ENCODE data around the gene NBEAL1. TPM values are rescaled to one million over a fixed set of nuclear protein-coding genes. Genes with fewer than 3 reads are reported as not detected.

NBEAL1 gene
- polyA plus RNA-seq, 1 donor (not counting 4 experiments of a cell fraction or from before 2014, with no cell fraction given), result 14.7 TPM

GRCh38 chr2:203022751-203023150 lies 8.1 kb downstream of the NBEAL1 start:
- H3K4me1 ChIP-seq (ENCODE audit: control insufficient read depth, extremely low read depth, insufficient read depth, low read length), result peaks cover 21% of the 10 kb centered on the region
- no peak overlapping the region for H2AFZ ChIP-seq (ENCODE audit: control insufficient read depth, low read length)
- no peak for FAIRE-seq
- peaks cover 0 to 5% of the 10 kb centered on the region in 2 experiments for H3K36me3 ChIP-seq (ENCODE audit: control insufficient read depth in 2 of 2, extremely low read depth in 1 of 2, insufficient read depth in 2 of 2, low read length in 2 of 2)
- no peak overlapping the region for H3K27ac ChIP-seq (ENCODE audit: control insufficient read depth, insufficient read depth, low read length)
- no peaks in the 10 kb centered on the region for H3K9me3 ChIP-seq (ENCODE audit: control insufficient read depth, low read depth, low read length)
- H3K9me1 ChIP-seq (ENCODE audit: control insufficient read depth, extremely low read depth, insufficient read depth, low read length), result no peaks in the 10 kb centered on the region
- dilution Hi-C loops (cut with MboI; ENCODE audit: extremely low pct_ligation_motif_present, low sequenced_read_pairs), result no loop called here
- H4K20me1 ChIP-seq (ENCODE audit: control insufficient read depth, extremely low read depth, insufficient read depth, low read length), result no peaks in the 10 kb centered on the region
- peaks cover 60% of the 10 kb centered on the region for H3K79me2 ChIP-seq (ENCODE audit: control insufficient read depth, insufficient read depth, low read length)
- H3K27me3 ChIP-seq (ENCODE audit: control insufficient read depth, extremely low read depth, insufficient read depth, low read length), result no peaks in the 10 kb centered on the region
- H3K9ac ChIP-seq (ENCODE audit: control insufficient read depth, extremely low read depth, insufficient read depth, low read length), result no peak overlapping the region
- TF ChIP-seq EZH2 (IDR thresholded peaks at IDR 0.05; ENCODE audit: low read length), result no peak
- TF ChIP-seq, protein P1, sequence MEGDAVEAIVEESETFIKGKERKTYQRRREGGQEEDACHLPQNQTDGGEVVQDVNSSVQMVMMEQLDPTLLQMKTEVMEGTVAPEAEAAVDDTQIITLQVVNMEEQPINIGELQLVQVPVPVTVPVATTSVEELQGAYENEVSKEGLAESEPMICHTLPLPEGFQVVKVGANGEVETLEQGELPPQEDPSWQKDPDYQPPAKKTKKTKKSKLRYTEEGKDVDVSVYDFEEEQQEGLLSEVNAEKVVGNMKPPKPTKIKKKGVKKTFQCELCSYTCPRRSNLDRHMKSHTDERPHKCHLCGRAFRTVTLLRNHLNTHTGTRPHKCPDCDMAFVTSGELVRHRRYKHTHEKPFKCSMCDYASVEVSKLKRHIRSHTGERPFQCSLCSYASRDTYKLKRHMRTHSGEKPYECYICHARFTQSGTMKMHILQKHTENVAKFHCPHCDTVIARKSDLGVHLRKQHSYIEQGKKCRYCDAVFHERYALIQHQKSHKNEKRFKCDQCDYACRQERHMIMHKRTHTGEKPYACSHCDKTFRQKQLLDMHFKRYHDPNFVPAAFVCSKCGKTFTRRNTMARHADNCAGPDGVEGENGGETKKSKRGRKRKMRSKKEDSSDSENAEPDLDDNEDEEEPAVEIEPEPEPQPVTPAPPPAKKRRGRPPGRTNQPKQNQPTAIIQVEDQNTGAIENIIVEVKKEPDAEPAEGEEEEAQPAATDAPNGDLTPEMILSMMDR (optimal IDR thresholded peaks at IDR 0.05 in 1 of 3, IDR thresholded peaks at IDR 0.05 in 1 of 3, conservative IDR thresholded peaks at IDR 0.05 in 1 of 3; ENCODE audit: extremely low read depth in 1 of 3, insufficient read depth in 2 of 3, low read length in 3 of 3), result no peak
- no peak overlapping the region for H3K4me3 ChIP-seq (ENCODE audit: control insufficient read depth in 2 of 3, extremely low read depth in 1 of 3, insufficient read depth in 2 of 3, low read depth in 1 of 3, low read length in 3 of 3)
- DNase-seq (ENCODE audit: low read depth, low spot score), result no peak
- H3K4me2 ChIP-seq (ENCODE audit: control insufficient read depth, extremely low read depth, insufficient read depth, low read depth, low read length), result no peak overlapping the region

DNA sequence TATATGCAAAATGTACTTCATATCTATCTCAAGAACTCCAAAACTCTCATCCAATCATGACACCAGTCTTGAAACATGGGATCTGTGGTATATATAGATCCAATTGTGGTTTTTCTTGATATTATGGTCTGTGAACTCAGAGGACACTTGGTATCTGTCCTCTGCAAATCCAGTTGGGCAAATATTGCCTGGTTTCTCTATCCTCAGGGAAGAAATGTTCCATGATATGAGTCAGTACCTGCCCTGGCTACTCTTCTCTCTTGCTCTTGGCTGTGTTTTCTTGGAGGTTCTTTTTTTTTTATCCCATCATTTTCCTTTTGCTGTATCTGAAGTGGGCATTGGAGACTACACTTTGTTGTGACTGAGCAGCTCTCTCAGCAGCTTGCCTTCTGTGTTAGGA lies 10.9 kb downstream of the NBEAL1 start:
- H3K4me2 ChIP-seq (ENCODE audit: control insufficient read depth, extremely low read depth, insufficient read depth, low read depth, low read length), result no peak overlapping the region
- no peaks in the 10 kb centered on the region for H3K9me3 ChIP-seq (ENCODE audit: control insufficient read depth, low read depth, low read length)
- no peaks in the 10 kb centered on the region for H3K36me3 ChIP-seq (ENCODE audit: control insufficient read depth in 2 of 2, extremely low read depth in 1 of 2, insufficient read depth in 2 of 2, low read length in 2 of 2)
- peaks cover 6% of the 10 kb centered on the region for H3K4me1 ChIP-seq (ENCODE audit: control insufficient read depth, extremely low read depth, insufficient read depth, low read length)
- H3K4me3 ChIP-seq (ENCODE audit: control insufficient read depth in 2 of 3, extremely low read depth in 1 of 3, insufficient read depth in 2 of 3, low read depth in 1 of 3, low read length in 3 of 3), result no peak overlapping the region
- dilution Hi-C loops (cut with MboI; ENCODE audit: extremely low pct_ligation_motif_present, low sequenced_read_pairs), result no loop called here
- no peak overlapping the region for H2AFZ ChIP-seq (ENCODE audit: control insufficient read depth, low read length)
- H3K27ac ChIP-seq (ENCODE audit: control insufficient read depth, insufficient read depth, low read length), result no peak overlapping the region
- H3K79me2 ChIP-seq (ENCODE audit: control insufficient read depth, insufficient read depth, low read length), result peaks cover 50% of the 10 kb centered on the region
- DNase-seq (ENCODE audit: low read depth, low spot score), result no peak
- H4K20me1 ChIP-seq (ENCODE audit: control insufficient read depth, extremely low read depth, insufficient read depth, low read length), result no peaks in the 10 kb centered on the region
- no peak overlapping the region for H3K9ac ChIP-seq (ENCODE audit: control insufficient read depth, extremely low read depth, insufficient read depth, low read length)
- H3K9me1 ChIP-seq (ENCODE audit: control insufficient read depth, extremely low read depth, insufficient read depth, low read length), result no peaks in the 10 kb centered on the region
- no peaks in the 10 kb centered on the region for H3K27me3 ChIP-seq (ENCODE audit: control insufficient read depth, extremely low read depth, insufficient read depth, low read length)
- TF ChIP-seq, protein P1 (optimal IDR thresholded peaks at IDR 0.05 in 1 of 3, IDR thresholded peaks at IDR 0.05 in 1 of 3, conservative IDR thresholded peaks at IDR 0.05 in 1 of 3; ENCODE audit: extremely low read depth in 1 of 3, insufficient read depth in 2 of 3, low read length in 3 of 3), result no peak
- TF ChIP-seq EZH2 (IDR thresholded peaks at IDR 0.05; ENCODE audit: low read length), result no peak
- FAIRE-seq, result peak; percentile 67
